ENCODE results near the gene TCF4. TPM values are rescaled to one million over a fixed set of nuclear protein-coding genes. Genes with fewer than 3 reads are reported as not detected.

TCF4 gene
- total RNA-seq, 1 experiment from 2014 or later: 0.42 TPM

DNA sequence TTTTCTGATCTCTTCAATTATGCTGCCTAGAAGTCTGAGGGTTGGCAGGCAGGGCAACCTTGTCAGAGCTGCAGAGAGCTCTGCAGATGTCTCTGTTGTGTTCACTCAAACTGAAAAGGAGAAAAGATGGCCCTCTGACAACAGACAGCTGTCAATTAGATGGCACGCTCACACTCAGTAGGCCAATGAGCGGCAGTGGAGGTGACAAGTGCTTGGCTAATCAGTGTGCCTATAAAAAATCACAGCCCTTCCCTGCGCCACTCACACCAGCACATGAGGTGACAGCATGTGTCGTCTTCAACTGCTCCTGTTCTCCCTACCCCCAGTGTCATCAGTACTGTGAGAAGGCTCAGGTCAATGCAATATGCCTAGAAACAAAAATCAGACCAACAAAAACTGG is 203.9 kb downstream of the TCF4 start:
- no peaks in the 10 kb centered on the region for H4K20me1 ChIP-seq (ENCODE audit: insufficient read depth)
- ATAC-seq (no peak), DNase-seq (ENCODE audit: low read depth, low spot score) (no peak)
- no peak overlapping the region for H3K4me3 ChIP-seq (replicated peaks in 1 of 2; ENCODE audit: low read depth in 1 of 2, low read length in 2 of 2)
- no peaks in the 10 kb centered on the region for H3K9me2 ChIP-seq (ENCODE audit: insufficient read depth)
- H3K79me2 ChIP-seq (ENCODE audit: insufficient read depth, low read length): no peaks in the 10 kb centered on the region
- no peaks in the 10 kb centered on the region for H3K27me3 ChIP-seq (ENCODE audit: insufficient read depth, low read length)
- no TSS peak for BruUV-seq (replicated peaks)
- RAD21 ChIA-PET (ENCODE audit: low non-redundant PET in 1 of 2, low total read pairs in 2 of 2, uncharacterized antibody in 2 of 2, unreplicated experiment in 2 of 2): no interaction called here
- H3K9me3 ChIP-seq (ENCODE audit: control insufficient read depth in 1 of 2, insufficient read depth in 1 of 2, low read depth in 1 of 2, low read length in 2 of 2): peaks cover 0 to 5% of the 10 kb centered on the region in 2 experiments; a peak in 2 of 4 replicates
- no peaks in the 10 kb centered on the region for H3K36me3 ChIP-seq (ENCODE audit: control insufficient read depth in 1 of 2, insufficient read depth in 2 of 2, low read length in 2 of 2)
- CTCF ChIA-PET: no interaction called here
- no peaks in the 10 kb centered on the region for H3K4me1 ChIP-seq (ENCODE audit: control insufficient read depth in 1 of 2, insufficient read depth in 2 of 2, low read length in 2 of 2)
- H3K27ac ChIP-seq (ENCODE audit: low read depth, low read length): no peak overlapping the region
- H3K4me2 ChIP-seq (ENCODE audit: low read length): no peak overlapping the region
- TF ChIP-seq YY1 (IDR thresholded peaks at IDR 0.05; ENCODE audit: extremely low read depth, insufficient replicate concordance, low read depth, low read length) (no peak), EZH2 (IDR thresholded peaks at IDR 0.05) (no peak), FOSL1 (IDR thresholded peaks at IDR 0.05; ENCODE audit: low read depth) (no peak), POLR2AphosphoS5 (IDR thresholded peaks at IDR 0.05; ENCODE audit: low read depth, low read length) (no peak), POLR2A (IDR thresholded peaks at IDR 0.05; ENCODE audit: borderline replicate concordance, extremely low read depth, insufficient read depth, insufficient read length) (no peak), ELF1 (IDR thresholded peaks at IDR 0.05; ENCODE audit: borderline replicate concordance, low read depth) (no peak), ZNF274 (IDR thresholded peaks at IDR 0.05; ENCODE audit: low read depth, low read length) (no peak), JUND (IDR thresholded peaks at IDR 0.05) (no peak), SIN3A (IDR thresholded peaks at IDR 0.05; ENCODE audit: low read depth) (no peak), SP1 (IDR thresholded peaks at IDR 0.05; ENCODE audit: low read depth) (no peak), SRF (IDR thresholded peaks at IDR 0.05; ENCODE audit: low read depth) (no peak), REST (IDR thresholded peaks at IDR 0.05; ENCODE audit: low read depth) (no peak), CEBPB (IDR thresholded peaks at IDR 0.05; ENCODE audit: low read depth) (no peak), CTCF (IDR thresholded peaks at IDR 0.05 in 2 of 3, conservative IDR thresholded peaks at IDR 0.05 in 1 of 3; ENCODE audit: borderline replicate concordance in 1 of 3, insufficient read depth in 1 of 3, low read depth in 2 of 3, low read length in 2 of 3) (no peak), RAD21 (IDR thresholded peaks at IDR 0.05; ENCODE audit: low read depth) (no peak), EZH2phosphoT487 (IDR thresholded peaks at IDR 0.05; ENCODE audit: borderline replicate concordance) (no peak)
- TF ChIP-seq, protein P1, sequence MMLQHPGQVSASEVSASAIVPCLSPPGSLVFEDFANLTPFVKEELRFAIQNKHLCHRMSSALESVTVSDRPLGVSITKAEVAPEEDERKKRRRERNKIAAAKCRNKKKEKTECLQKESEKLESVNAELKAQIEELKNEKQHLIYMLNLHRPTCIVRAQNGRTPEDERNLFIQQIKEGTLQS (IDR thresholded peaks at IDR 0.05): no peak
- no peak overlapping the region for H2AFZ ChIP-seq (ENCODE audit: low read depth, low read length, poor library complexity, severe bottlenecking)
- POLR2A ChIA-PET: no interaction called here
- intact Hi-C loops (cut with micrococcal nuclease): no loop called here
- H3K9ac ChIP-seq (ENCODE audit: low read length): no peak overlapping the region
